HepG2 (cell line): ENCODE measurements around the gene CRAT. TPM values are rescaled to one million over a fixed set of nuclear protein-coding genes. Genes with fewer than 3 reads are reported as not detected.
A peak's percentile ranks its signal among the peaks of the same experiment; 100 is the strongest.

Source experiments
- ATF5 ChIP-seq: sonication (generic); formaldehyde crosslinking; IDR thresholded peaks from 2 replicates; pipeline ENCODE4 v1.4.0; 2020; ENCODE audit warnings: mild to moderate bottlenecking, low read depth, missing genetic modification reagents
- EEA1 ChIP-seq: sonication (generic); formaldehyde crosslinking; IDR thresholded peaks from 2 replicates; pipeline ENCODE4 v1.5.1; 2020; ENCODE audit warnings: mild to moderate bottlenecking, missing genetic modification reagents, borderline replicate concordance
- EED ChIP-seq: sonication (generic); formaldehyde crosslinking; IDR thresholded peaks from 2 replicates; pipeline ENCODE4 v1.5.0; 2020; ENCODE audit warnings: mild to moderate bottlenecking, missing genetic modification reagents
- FOXA1 ChIP-seq, 2 experiments: fragments of 450-650 bp in 1 of 2; sonication (generic) in 1 of 2; formaldehyde crosslinking in 1 of 2; IDR thresholded peaks; 2 replicates each; pipeline versions ENCODE4 v1.4.0 to v1.6.1; 2016 to 2020; ENCODE audit warnings: missing genetic modification reagents in 1 of 2
- HNF4G ChIP-seq, 2 experiments: sonication (generic) in 1 of 2; formaldehyde crosslinking in 1 of 2; IDR thresholded peaks; 2 replicates each; pipeline versions ENCODE4 v1.4.0 to v1.6.1; 2011 to 2020; ENCODE audit warnings: borderline replicate concordance in 2 of 2, low read depth in 2 of 2, mild to moderate bottlenecking in 2 of 2, low read length in 1 of 2, missing genetic modification reagents in 1 of 2, moderate library complexity in 1 of 2
- HOXA3 ChIP-seq: sonication (generic); formaldehyde crosslinking; IDR thresholded peaks from 2 replicates; pipeline ENCODE4 v1.5.0; 2020; ENCODE audit warnings: missing genetic modification reagents
- HOXA7 ChIP-seq: sonication (generic); formaldehyde crosslinking; IDR thresholded peaks from 2 replicates; pipeline ENCODE4 v1.8.1; 2022; ENCODE audit warnings: mild to moderate bottlenecking, missing genetic modification reagents, moderate library complexity
- IRF9 ChIP-seq: sonication (generic); formaldehyde crosslinking; IDR thresholded peaks from 2 replicates; pipeline ENCODE4 v1.8.0; 2022; ENCODE audit warnings: missing genetic modification reagents, mild to moderate bottlenecking, borderline replicate concordance
- MAZ ChIP-seq, 2 experiments: sonication (generic) in 1 of 2; formaldehyde crosslinking in 1 of 2; IDR thresholded peaks; 2 replicates each; pipeline versions ENCODE4 v1.5.0 to v1.6.1; 2012 to 2020; ENCODE audit warnings: low read depth in 2 of 2, mild to moderate bottlenecking in 2 of 2, borderline replicate concordance in 1 of 2, improper control_type of control experiment in 1 of 2, low read length in 1 of 2, missing genetic modification reagents in 1 of 2, moderate library complexity in 1 of 2
- MXI1 ChIP-seq: IDR thresholded peaks from 3 replicates; pipeline ENCODE4 v1.6.1; 2012; ENCODE audit warnings: low read depth, low read length, inconsistent platforms, borderline replicate concordance
- SAP130 ChIP-seq: IDR thresholded peaks from 2 replicates; pipeline ENCODE4 v1.6.1; 2016; ENCODE audit warnings: low read depth
- SMAD1 ChIP-seq: sonication (generic); formaldehyde crosslinking; IDR thresholded peaks from 2 replicates; pipeline ENCODE4 v1.4.0; 2020; ENCODE audit warnings: missing genetic modification reagents, low read depth, mild to moderate bottlenecking, borderline replicate concordance
- SNAPC2 ChIP-seq: sonication (generic); formaldehyde crosslinking; IDR thresholded peaks from 2 replicates; pipeline ENCODE4 v1.8.1; 2022; ENCODE audit warnings: mild to moderate bottlenecking, missing genetic modification reagents
- THAP11 ChIP-seq: IDR thresholded peaks from 2 replicates; pipeline ENCODE4 v1.6.1; 2016; ENCODE audit warnings: missing biosample characterization, missing genetic modification reagents
- ZNF160 ChIP-seq: sonication (generic); formaldehyde crosslinking; IDR thresholded peaks from 2 replicates; pipeline ENCODE4 v1.8.0; 2022; ENCODE audit warnings: mild to moderate bottlenecking, inconsistent platforms, missing genetic modification reagents
- ZNF33B ChIP-seq: sonication (generic); formaldehyde crosslinking; IDR thresholded peaks from 2 replicates; pipeline ENCODE4 v1.5.1; 2020; ENCODE audit warnings: mild to moderate bottlenecking, missing genetic modification reagents
- ZNF609 ChIP-seq: sonication (generic); formaldehyde crosslinking; IDR thresholded peaks from 2 replicates; pipeline ENCODE4 v1.4.0; 2020; ENCODE audit warnings: mild to moderate bottlenecking, missing genetic modification reagents, borderline replicate concordance
- ZNF614 ChIP-seq: IDR thresholded peaks from 2 replicates; pipeline ENCODE4 v1.6.1; 2018; ENCODE audit warnings: missing biosample characterization, missing genetic modification reagents, inconsistent platforms, borderline replicate concordance
- ZNF709 ChIP-seq: sonication (generic); formaldehyde crosslinking; IDR thresholded peaks from 2 replicates; pipeline ENCODE4 v1.5.0; 2020; ENCODE audit warnings: mild to moderate bottlenecking, missing genetic modification reagents
- ZNF746 ChIP-seq: sonication (generic); formaldehyde crosslinking; IDR thresholded peaks from 2 replicates; pipeline ENCODE4 v1.8.0; 2022; ENCODE audit warnings: mild to moderate bottlenecking, missing genetic modification reagents
- ZSCAN25 ChIP-seq: sonication (generic); formaldehyde crosslinking; IDR thresholded peaks from 2 replicates; pipeline ENCODE4 v1.8.0; 2022; ENCODE audit warnings: mild to moderate bottlenecking, missing genetic modification reagents
- polyA plus RNA-seq, 8 experiments: library from polyadenylated mRNA; depleted of rRNA in 3 of 8; stranded (reverse) in 7 of 8; unstranded in 1 of 8; fragments of >200 nt; fragmentation: Illumina TruSeq in 4 of 8; extraction: Trizol in 4 of 8; gene quantifications; 2 replicates each; pipeline versions ENCODE4 v1.2.1 to v1.2.3, GENCODE V29; 2011 to 2016; ENCODE audit warnings: low read depth in 4 of 8, missing spikeins in 1 of 8, mixed read lengths in 1 of 8; ENCODE audit not compliant: insufficient read depth in 1 of 8
- total RNA-seq, 5 experiments: library from RNA; depleted of rRNA; stranded (reverse); fragments of >200 nt; fragmentation: Illumina TruSeq; extraction: Trizol; gene quantifications; 2 replicates each; pipeline ENCODE4 v1.2.3, GENCODE V29; 2016; ENCODE audit warnings: low read depth in 1 of 5

The CRAT gene
- total and polyA plus RNA-seq, 2 of the 13 experiments (the other 11 are each of a cell fraction or from before 2014, with no cell fraction given) = 26.1 to 26.6 TPM

DNA sequence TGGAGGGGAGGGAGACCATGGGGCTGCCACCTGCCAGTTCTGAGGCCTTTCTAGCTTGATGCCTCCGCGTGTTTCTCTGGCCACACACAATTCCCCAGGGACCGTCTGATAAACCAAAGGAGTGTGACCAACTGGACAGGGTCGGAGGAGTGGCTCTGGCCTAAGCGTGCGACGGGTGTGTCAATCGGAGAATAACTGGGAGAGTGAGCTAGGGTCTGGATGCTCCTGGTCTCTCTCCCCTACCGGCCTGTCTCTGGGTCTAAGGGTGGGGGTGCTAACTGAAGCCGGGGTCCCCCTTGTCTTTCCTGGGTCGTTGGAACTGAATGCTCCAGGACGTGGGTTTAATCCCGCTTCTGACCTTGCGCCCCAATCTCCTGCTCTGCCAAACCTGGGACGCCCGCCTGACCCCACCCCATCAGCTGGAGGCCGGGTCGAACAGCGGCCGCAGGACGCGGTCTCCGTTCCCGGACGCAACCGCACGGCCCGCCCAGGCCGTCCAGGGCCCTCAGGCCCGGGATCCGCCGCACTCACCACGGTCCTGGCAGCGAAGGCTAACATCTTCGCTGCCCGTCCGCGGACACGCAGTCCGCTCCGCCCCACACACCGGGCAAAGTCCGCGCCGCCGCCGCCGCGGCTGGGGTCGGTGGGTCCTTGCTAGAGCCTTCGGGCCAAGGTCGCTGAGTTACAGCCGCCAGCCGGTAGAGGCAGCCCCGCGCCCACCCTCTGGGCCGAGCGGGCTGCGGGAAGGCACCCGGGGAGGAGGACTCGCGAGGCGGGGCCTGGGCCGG, 447 bp downstream of the CRAT start (continued):
- no peak for TF ChIP-seq EEA1 (CRISPR knock-in tag)
- TF ChIP-seq IRF9 (CRISPR knock-in tag) = no peak
- TF ChIP-seq HOXA3 (CRISPR knock-in tag) = peak; percentile 68
- no peak for TF ChIP-seq ATF5
- TF ChIP-seq MAZ (IDR thresholded peaks at IDR 0.05; ENCODE audit: borderline replicate concordance, low read depth, low read length) = 0 out of 2 replicates have a peak, but pooled peaks have one; percentile 43
- TF ChIP-seq MAZ (CRISPR knock-in tag; IDR thresholded peaks at IDR 0.05; ENCODE audit: low read depth) = peak; percentile 38
- TF ChIP-seq HOXA7 (CRISPR knock-in tag) = no peak
- TF ChIP-seq EED (CRISPR knock-in tag) = no peak
- TF ChIP-seq ZNF33B (CRISPR knock-in tag) = 0 out of 2 replicates have a peak, but pooled peaks have one; percentile 23
- TF ChIP-seq FOXA1 (IDR thresholded peaks at IDR 0.05) = no peak
- TF ChIP-seq FOXA1 (CRISPR knock-in tag; IDR thresholded peaks at IDR 0.05) = no peak
- TF ChIP-seq HNF4G (IDR thresholded peaks at IDR 0.05; ENCODE audit: borderline replicate concordance, low read depth, low read length) = peak; percentile 81
- TF ChIP-seq HNF4G (CRISPR knock-in tag; IDR thresholded peaks at IDR 0.05; ENCODE audit: borderline replicate concordance, low read depth) = peak; percentile 55; the same call in 1 of the 2 replicates
- TF ChIP-seq SAP130 (CRISPR knock-in tag) = peak; percentile 60
- no peak for TF ChIP-seq ZNF609 (CRISPR knock-in tag)
- 0 out of 2 replicates have a peak, but pooled peaks have one; percentile 67 for TF ChIP-seq ZNF746 (CRISPR knock-in tag)
- TF ChIP-seq ZNF709 (CRISPR knock-in tag) = peak; percentile 45; the same call in 1 of the 2 replicates
- TF ChIP-seq SMAD1 (CRISPR knock-in tag) = 0 out of 2 replicates have a peak, but pooled peaks have one; percentile 42
- TF ChIP-seq SNAPC2 (CRISPR knock-in tag) = no peak
- TF ChIP-seq THAP11 (CRISPR knock-in tag) = peak; percentile 29; the same call in 1 of the 2 replicates
- 0 out of 2 replicates have a peak, but pooled peaks have one; percentile 31 for TF ChIP-seq ZNF160 (CRISPR knock-in tag)
- peak; percentile 36; the same call in 1 of the 2 replicates for TF ChIP-seq ZNF614 (CRISPR knock-in tag)
- TF ChIP-seq ZSCAN25 (CRISPR knock-in tag) = peak; percentile 9; the same call in 1 of the 2 replicates
- TF ChIP-seq MXI1 = peak; percentile 54; the same call in 1 of the 3 replicates
